MM.1S (cell line): ENCODE data around the gene COL6A3.

Source experiments
- EZH2 ChIP-seq: fragments of 300-600 bp; sonication (generic); optimal IDR thresholded peaks from 2 replicates; pipeline ENCODE3; 2017; ENCODE audit warnings: low read depth, mild to moderate bottlenecking, antibody characterized with exemption, low read length, mixed read lengths
- TF ChIP-seq, protein P1 (sequence below): fragments of 300-600 bp; sonication (generic); IDR thresholded peaks from 2 replicates; pipeline ENCODE4 v1.5.1; 2016; ENCODE audit warnings: antibody characterized with exemption, low read length, mixed read lengths

DNA sequence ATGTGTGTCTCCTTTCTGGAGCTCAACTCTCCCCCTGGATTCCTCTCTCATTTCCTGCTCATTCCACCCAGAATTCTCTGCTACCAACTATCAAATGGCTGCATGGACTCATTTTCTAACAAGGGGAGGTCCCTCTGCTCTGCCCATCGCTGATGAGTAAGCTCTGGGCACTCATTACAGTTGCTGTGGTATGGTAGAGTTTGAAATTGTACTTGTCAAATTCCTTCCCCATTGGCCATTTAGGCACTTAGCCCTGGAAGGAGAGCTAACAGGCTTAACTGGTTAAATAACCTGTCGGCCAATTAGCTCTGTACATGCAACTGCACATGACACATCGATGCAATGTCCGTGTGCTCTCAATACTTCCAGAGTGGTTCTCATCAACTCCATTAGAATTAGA is 20.4 kb downstream of the COL6A3 start:
- TF ChIP-seq, protein P1, sequence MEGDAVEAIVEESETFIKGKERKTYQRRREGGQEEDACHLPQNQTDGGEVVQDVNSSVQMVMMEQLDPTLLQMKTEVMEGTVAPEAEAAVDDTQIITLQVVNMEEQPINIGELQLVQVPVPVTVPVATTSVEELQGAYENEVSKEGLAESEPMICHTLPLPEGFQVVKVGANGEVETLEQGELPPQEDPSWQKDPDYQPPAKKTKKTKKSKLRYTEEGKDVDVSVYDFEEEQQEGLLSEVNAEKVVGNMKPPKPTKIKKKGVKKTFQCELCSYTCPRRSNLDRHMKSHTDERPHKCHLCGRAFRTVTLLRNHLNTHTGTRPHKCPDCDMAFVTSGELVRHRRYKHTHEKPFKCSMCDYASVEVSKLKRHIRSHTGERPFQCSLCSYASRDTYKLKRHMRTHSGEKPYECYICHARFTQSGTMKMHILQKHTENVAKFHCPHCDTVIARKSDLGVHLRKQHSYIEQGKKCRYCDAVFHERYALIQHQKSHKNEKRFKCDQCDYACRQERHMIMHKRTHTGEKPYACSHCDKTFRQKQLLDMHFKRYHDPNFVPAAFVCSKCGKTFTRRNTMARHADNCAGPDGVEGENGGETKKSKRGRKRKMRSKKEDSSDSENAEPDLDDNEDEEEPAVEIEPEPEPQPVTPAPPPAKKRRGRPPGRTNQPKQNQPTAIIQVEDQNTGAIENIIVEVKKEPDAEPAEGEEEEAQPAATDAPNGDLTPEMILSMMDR = no peak
- TF ChIP-seq EZH2 = no peak
